ENCODE measurements around the gene FRZB. TPM values are rescaled to one million over a fixed set of nuclear protein-coding genes. Genes with fewer than 3 reads are reported as not detected.

Gene FRZB
- total RNA-seq, 1 donor from 2014 or later, result 42.5 TPM

DNA sequence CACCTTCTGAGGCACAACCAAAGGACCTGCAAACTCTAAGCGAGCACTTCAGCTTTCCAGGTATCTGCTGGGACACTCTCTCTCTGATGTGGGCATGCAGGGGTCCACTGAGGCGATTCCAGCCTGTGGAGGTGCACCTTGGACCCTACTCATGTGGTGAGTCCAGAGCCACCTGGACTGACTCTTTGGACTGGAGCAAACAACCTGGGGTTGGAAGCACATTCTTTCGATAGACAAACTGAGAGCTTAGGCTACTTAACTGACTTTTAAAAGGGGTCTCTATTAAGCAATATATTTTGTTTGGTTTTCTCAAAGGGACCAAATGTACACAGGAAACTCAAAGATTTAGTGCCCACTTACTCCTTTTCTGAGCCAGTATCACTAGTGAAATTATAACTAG, 51.6 kb downstream of the FRZB start:
- H3K9me3 ChIP-seq, result no peaks in the 10 kb centered on the region
- H3K4me1 ChIP-seq, result peaks cover 2 to 5% of the 10 kb centered on the region in 2 donors
- no peak overlapping the region for H3K4me3 ChIP-seq
- intact Hi-C loops (cut with DNase I), result no loop called here
- no peak for TF ChIP-seq CTCF (IDR thresholded peaks at IDR 0.05)
- H3K27ac ChIP-seq, result no peak overlapping the region
- no peaks in the 10 kb centered on the region for H3K36me3 ChIP-seq
- H3K27me3 ChIP-seq, result no peaks in the 10 kb centered on the region
- no peak for DNase-seq (ENCODE audit: low spot score in 2 of 2)

DNA sequence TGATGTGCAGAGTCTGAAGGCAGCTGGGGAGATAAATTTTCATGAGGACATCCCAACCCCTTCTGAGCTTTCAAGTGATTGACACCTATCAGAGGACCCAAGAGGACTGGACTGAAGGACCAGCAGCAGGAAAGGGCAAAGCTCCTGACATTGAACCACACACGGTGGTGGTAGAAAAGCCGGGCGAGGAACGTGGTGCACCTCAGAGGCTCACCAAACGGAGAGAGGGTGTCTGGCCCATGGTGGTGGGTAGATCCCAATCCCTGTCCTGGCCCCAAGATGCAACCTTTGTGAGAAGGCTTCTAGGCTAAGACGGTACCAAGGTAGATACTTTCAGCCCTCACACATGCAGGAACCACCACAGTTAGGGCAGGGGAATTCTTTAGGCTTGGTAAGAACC, 52.1 kb downstream of the FRZB start:
- peaks cover 2 to 5% of the 10 kb centered on the region in 2 donors for H3K4me1 ChIP-seq

DNA sequence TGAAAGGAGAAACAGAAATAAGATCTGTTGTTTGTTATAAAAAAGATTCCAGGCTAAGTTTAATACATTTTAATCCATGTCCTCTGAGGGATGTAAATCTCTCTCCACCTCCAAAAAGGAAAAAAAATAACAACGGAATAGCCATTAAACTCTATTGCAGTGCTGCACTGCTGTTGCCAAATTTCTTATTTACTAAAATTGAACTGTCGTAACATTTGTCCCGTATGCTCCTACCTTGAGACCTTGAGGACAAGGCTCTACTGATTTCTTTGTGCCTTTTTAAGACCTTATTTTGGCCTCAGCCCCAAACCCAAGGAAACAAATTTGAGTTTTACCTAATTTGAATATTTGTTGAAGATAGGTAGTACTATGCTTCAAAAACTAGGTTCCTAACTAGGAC, 56.4 kb downstream of the FRZB start:
- no peak for TF ChIP-seq CTCF (IDR thresholded peaks at IDR 0.05)
- no peak overlapping the region for H3K27ac ChIP-seq
- no peaks in the 10 kb centered on the region for H3K27me3 ChIP-seq
- no peaks in the 10 kb centered on the region for H3K4me1 ChIP-seq
- intact Hi-C loops (cut with DNase I), result no loop called here
- no peak for DNase-seq (ENCODE audit: low spot score in 2 of 2)
- H3K4me3 ChIP-seq, result no peak overlapping the region
- H3K9me3 ChIP-seq, result no peaks in the 10 kb centered on the region
- no peaks in the 10 kb centered on the region for H3K36me3 ChIP-seq

More for the DNA sequence above, 52.1 kb downstream of the FRZB start:
- H3K4me3 ChIP-seq, result no peak overlapping the region
- H3K27ac ChIP-seq, result no peak overlapping the region
- no peaks in the 10 kb centered on the region for H3K27me3 ChIP-seq
- no peak for TF ChIP-seq CTCF (IDR thresholded peaks at IDR 0.05)
- DNase-seq (ENCODE audit: low spot score in 2 of 2), result no peak
- no peaks in the 10 kb centered on the region for H3K36me3 ChIP-seq
- H3K9me3 ChIP-seq, result no peaks in the 10 kb centered on the region
- intact Hi-C loops (cut with DNase I), result no loop called here

DNA sequence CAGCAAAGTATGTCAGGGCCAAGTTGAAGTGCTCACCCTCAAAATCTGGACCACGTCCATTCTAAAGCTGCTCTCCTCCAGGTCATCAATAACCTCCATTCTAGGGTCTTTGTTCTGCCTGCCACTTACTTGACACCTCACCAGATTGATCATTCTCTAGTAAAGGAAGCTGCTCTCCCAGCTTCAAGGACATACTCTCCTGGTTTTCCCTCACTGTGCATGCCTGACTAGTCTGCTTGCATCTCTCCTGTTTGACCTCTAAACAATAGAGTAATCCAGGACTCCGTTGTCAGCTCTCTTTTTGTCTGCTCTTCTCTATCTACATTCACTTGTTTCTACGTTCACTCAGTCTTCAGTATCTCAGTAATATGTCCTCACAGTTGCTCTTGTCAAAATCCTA, 59.1 kb downstream of the FRZB start:
- Histone ChIP-seq H3K36me3 (no peaks in the 10 kb centered on the region), H3K4me3 (no peak overlapping the region), H3K27me3 (no peaks in the 10 kb centered on the region), H3K4me1 (no peaks in the 10 kb centered on the region), H3K27ac (no peak overlapping the region), H3K9me3 (no peaks in the 10 kb centered on the region)
- DNase-seq (ENCODE audit: low spot score in 2 of 2), result no peak
- TF ChIP-seq CTCF (IDR thresholded peaks at IDR 0.05), result no peak
- intact Hi-C loops (cut with DNase I), result no loop called here

GRCh38 chr2:182804128-182804527, 62.3 kb downstream of the FRZB start:
- Histone ChIP-seq H3K4me1 (no peaks in the 10 kb centered on the region), H3K27me3 (no peaks in the 10 kb centered on the region), H3K4me3 (no peak overlapping the region), H3K36me3 (no peaks in the 10 kb centered on the region), H3K27ac (no peak overlapping the region), H3K9me3 (no peaks in the 10 kb centered on the region)
- intact Hi-C loops (cut with DNase I), result no loop called here
- DNase-seq (ENCODE audit: low spot score in 2 of 2), result no peak
- no peak for TF ChIP-seq CTCF (IDR thresholded peaks at IDR 0.05)

DNA sequence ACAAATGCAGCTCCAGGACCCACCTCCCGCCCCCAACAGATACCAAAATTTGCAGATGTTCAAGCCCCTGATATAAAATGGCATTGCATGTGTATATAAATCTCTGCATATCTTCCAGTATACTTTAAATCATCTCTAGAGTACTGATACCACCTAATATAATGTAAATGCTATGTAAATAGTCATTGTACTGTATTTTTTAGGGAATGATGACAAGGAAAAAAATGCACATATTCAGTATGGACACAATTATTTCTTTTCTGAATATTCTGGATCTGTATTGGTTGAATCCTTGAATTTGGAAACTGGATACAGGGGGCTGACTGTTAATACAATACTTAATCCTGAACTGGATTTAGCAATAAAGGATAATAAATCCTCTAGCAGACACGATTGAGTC, 67.7 kb downstream of the FRZB start:
- Histone ChIP-seq H3K27me3 (no peaks in the 10 kb centered on the region), H3K36me3 (no peaks in the 10 kb centered on the region), H3K27ac (no peak overlapping the region), H3K9me3 (no peaks in the 10 kb centered on the region), H3K4me3 (no peak overlapping the region), H3K4me1 (no peaks in the 10 kb centered on the region)
- no peak for TF ChIP-seq CTCF (IDR thresholded peaks at IDR 0.05)
- DNase-seq (ENCODE audit: low spot score in 2 of 2), result no peak
- intact Hi-C loops (cut with DNase I), result no loop called here

All from ascending aorta (tissue), 2 donors.